ENCODE results near the gene DDX24. TPM values are rescaled to one million over a fixed set of nuclear protein-coding genes. Genes with fewer than 3 reads are reported as not detected.

Gene DDX24
- polyA plus RNA-seq, 2 of the 4 experiments (the other 2 are of a cell fraction): 121 to 161 TPM

GRCh38 chr14:94056579-94057308, 24.3 kb downstream of the DDX24 start (continued):
- no peak for TF ChIP-seq REST (IDR thresholded peaks at IDR 0.05)
- no peak for TF ChIP-seq KDM5A (IDR thresholded peaks at IDR 0.05)
- TF ChIP-seq JUNB (IDR thresholded peaks at IDR 0.05): no peak
- TF ChIP-seq BCL3 (IDR thresholded peaks at IDR 0.05): no peak
- TF ChIP-seq CHD2 (IDR thresholded peaks at IDR 0.05; ENCODE audit: low read length, partially characterized antibody): no peak
- TF ChIP-seq EHF (CRISPR knock-in tag; IDR thresholded peaks at IDR 0.05): no peak
- no peak for TF ChIP-seq HES2 (IDR thresholded peaks at IDR 0.05)
- no peak for TF ChIP-seq HOXB13 (CRISPR knock-in tag; IDR thresholded peaks at IDR 0.05; ENCODE audit: low read depth)
- TF ChIP-seq JUN (IDR thresholded peaks at IDR 0.05): no peak

- DNase-seq (ENCODE audit: low read depth in 1 of 2, low spot score in 1 of 2) (no peak), FAIRE-seq (no peak), ATAC-seq (no peak)
- TF ChIP-seq CBX2 (IDR thresholded peaks at IDR 0.05; ENCODE audit: borderline replicate concordance, low read depth) (no peak), HDAC2 (IDR thresholded peaks at IDR 0.05) (no peak), SMC3 (IDR thresholded peaks at IDR 0.05) (no peak), JUN (IDR thresholded peaks at IDR 0.05) (no peak), TFCP2L1 (CRISPR knock-in tag; IDR thresholded peaks at IDR 0.05) (no peak), CTCF (IDR thresholded peaks at IDR 0.05) (no peak), CEBPB (IDR thresholded peaks at IDR 0.05) (no peak), GATA3 (IDR thresholded peaks at IDR 0.05; ENCODE audit: borderline replicate concordance) (no peak), NPAS2 (CRISPR knock-in tag; IDR thresholded peaks at IDR 0.05; ENCODE audit: borderline replicate concordance) (no peak), MAFK (IDR thresholded peaks at IDR 0.05; ENCODE audit: partially characterized antibody) (no peak), EP300 (IDR thresholded peaks at IDR 0.05) (no peak), BHLHE40 (IDR thresholded peaks at IDR 0.05; ENCODE audit: low read depth, low read length) (no peak), ZC3H11A (IDR thresholded peaks at IDR 0.05) (no peak), PHF8 (IDR thresholded peaks at IDR 0.05; ENCODE audit: borderline replicate concordance, low read depth) (no peak)
- H3K9me3 ChIP-seq: no peaks in the 10 kb centered on the region
- no peak overlapping the region for H3K4me3 ChIP-seq
- ChIA-PET POLR2A (no interaction called here), CTCF (interaction anchor here (1.3 to 10.9 kb wide), 2 partner anchors 12 to 83 kb away, joined by 4 to 82 read pairs; no protein-coding TSS in a partner anchor)
- no peaks in the 10 kb centered on the region for H3K4me1 ChIP-seq
- H3K27ac ChIP-seq: no peak overlapping the region
- no peak overlapping the region for H3K4me2 ChIP-seq
- WGBS (ENCODE audit: missing lambda C conversion rate): 97% methylated on average over 7 of the region's 7 CpGs
These were observed 26.1 kb downstream of the DDX24 start for GRCh38 chr14:94054936-94055335.

Data from A549 (cell line).